Spinal cord (tissue), 10 donors: ENCODE results near the gene NEURL1B. TPM values are rescaled to one million over a fixed set of nuclear protein-coding genes. Genes with fewer than 3 reads are reported as not detected.
A peak's percentile ranks its signal among the peaks of the same experiment; 100 is the strongest.
"Not testable (repeated sequence)": the region's sequence is repeated elsewhere in the genome, so short reads cannot be mapped to it uniquely, and the experiment has no call there.

Source experiments
- DNase-seq, 6 donors: peaks; one replicate each; pipeline versions ENCODE4 v3.0.0 to v3.0.0-alpha.2; 2013 to 2015; ENCODE audit warnings: low spot score in 6 of 6, low read depth in 4 of 6
- H3K27ac ChIP-seq: one replicate; pipeline ENCODE4 v1.5.1; 2013; ENCODE audit warnings: low read depth, low read length, control low read depth
- H3K27me3 ChIP-seq: one replicate; pipeline ENCODE4 v1.6.1; 2013; ENCODE audit warnings: low read length; ENCODE audit not compliant: control insufficient read depth, insufficient read depth
- H3K36me3 ChIP-seq: one replicate; pipeline ENCODE4 v1.6.1; 2013; ENCODE audit warnings: low read length; ENCODE audit not compliant: control insufficient read depth, insufficient read depth
- H3K4me1 ChIP-seq: one replicate; pipeline ENCODE4 v1.6.1; 2013; ENCODE audit warnings: low read length; ENCODE audit not compliant: control insufficient read depth, insufficient read depth
- H3K4me3 ChIP-seq: one replicate; pipeline ENCODE4 v1.5.1; 2013; ENCODE audit warnings: low read depth, low read length, control low read depth
- H3K9me3 ChIP-seq: one replicate; pipeline ENCODE4 v1.6.1; 2013; ENCODE audit warnings: low read length; ENCODE audit not compliant: control insufficient read depth, insufficient read depth
- WGBS: methylation state at CpG from one replicate; pipeline ENCODE4 v1.1.5; 2013; ENCODE audit warnings: missing lambda C conversion rate; ENCODE audit not compliant: insufficient coverage; 5-methylcytosine and 5-hydroxymethylcytosine counted together
- polyA plus RNA-seq, 2 donors: library from polyadenylated mRNA; unstranded; fragments of 120-200 nt; gene quantifications; one replicate each; pipeline ENCODE4 v1.2.1, GENCODE V29; 2013; ENCODE audit not compliant: insufficient read length in 2 of 2
- total RNA-seq, 2 donors: library from RNA; depleted of rRNA in 1 of 2; stranded (reverse); fragments of 120-200 nt in 1 of 2; fragments of >200 nt in 1 of 2; gene quantifications; one replicate each; pipeline versions ENCODE4 v1.2.3 to v1.2.4, GENCODE V29; 2013 to 2014
- donor health status: healthy.

The NEURL1B gene
- total and polyA plus RNA-seq, 4 donors = 8.5 to 17.4 (median 16.5) TPM

GRCh38 chr5:172670005-172670402 is 28.9 kb downstream of the NEURL1B start:
- Histone ChIP-seq H3K4me3 (no peak overlapping the region), H3K36me3 (peaks cover 14% of the 10 kb centered on the region), H3K27ac (no peak overlapping the region), H3K4me1 (peaks cover 8% of the 10 kb centered on the region), H3K9me3 (no peaks in the 10 kb centered on the region), H3K27me3 (no peaks in the 10 kb centered on the region)
- 76% methylated on average over 51 of the region's 51 CpGs for WGBS
- DNase-seq = no peak

DNA sequence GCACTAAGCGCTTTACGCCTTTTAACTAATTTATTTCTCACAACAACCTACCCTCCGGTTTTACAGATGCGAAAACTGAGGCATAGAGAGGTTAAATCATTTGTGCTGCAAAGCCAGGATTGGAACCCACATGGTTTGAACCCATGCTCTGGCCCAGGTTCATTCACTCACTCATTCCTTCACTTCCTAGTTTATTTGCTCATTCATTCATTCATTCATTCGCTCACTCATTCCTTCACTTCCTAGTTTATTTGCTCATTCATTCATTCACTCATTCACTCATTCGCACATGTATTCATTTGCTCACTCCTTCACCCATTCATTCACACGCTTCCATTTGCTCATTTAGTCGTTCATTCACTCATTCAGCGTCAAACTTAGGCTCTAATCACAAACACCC is 29.4 kb downstream of the NEURL1B start:
- H3K27me3 ChIP-seq = no peaks in the 10 kb centered on the region
- H3K4me1 ChIP-seq = peaks cover 8% of the 10 kb centered on the region
- H3K36me3 ChIP-seq = peaks cover 10% of the 10 kb centered on the region
- 98% methylated on average over 4 of the region's 9 CpGs for WGBS
- H3K4me3 ChIP-seq = no peak overlapping the region
- H3K27ac ChIP-seq = no peak overlapping the region
- H3K9me3 ChIP-seq = no peaks in the 10 kb centered on the region
- no peak for DNase-seq

DNA sequence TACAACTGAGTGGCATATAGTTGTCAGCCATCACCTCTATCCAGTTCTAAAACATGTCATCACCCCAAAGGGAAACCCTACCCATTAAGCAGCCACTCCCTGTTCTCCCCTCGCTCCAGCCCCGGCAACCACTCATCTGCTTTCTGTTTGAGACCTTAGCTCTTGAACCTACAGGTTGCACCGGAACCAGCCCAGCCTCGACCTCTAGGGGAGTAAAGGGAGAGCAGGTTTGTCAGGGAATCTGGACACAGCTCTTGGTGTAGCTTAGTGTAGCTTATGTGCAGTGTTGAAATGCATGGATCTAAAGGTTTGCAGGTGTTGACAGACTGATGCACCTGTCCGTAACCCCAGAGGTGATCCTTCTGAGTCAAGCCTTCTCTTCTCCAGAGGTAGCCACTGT is 30.0 kb downstream of the NEURL1B start:
- H3K9me3 ChIP-seq = no peaks in the 10 kb centered on the region
- DNase-seq = no peak
- H3K4me3 ChIP-seq = no peak overlapping the region
- WGBS = 90% methylated on average over 3 of the region's 5 CpGs
- no peak overlapping the region for H3K27ac ChIP-seq
- peaks cover 8% of the 10 kb centered on the region for H3K4me1 ChIP-seq
- H3K36me3 ChIP-seq = peaks cover 9% of the 10 kb centered on the region
- H3K27me3 ChIP-seq = no peaks in the 10 kb centered on the region

- WGBS = no CpG with 5 or more reads among the region's 2 CpGs
Measured at GRCh38 chr5:172672681-172673080, 31.6 kb downstream of the NEURL1B start.

GRCh38 chr5:172674155-172674554 is 33.1 kb downstream of the NEURL1B start:
- Histone ChIP-seq H3K4me1 (peaks cover 14% of the 10 kb centered on the region), H3K4me3 (no peak overlapping the region), H3K27me3 (no peaks in the 10 kb centered on the region), H3K36me3 (peaks cover 25% of the 10 kb centered on the region), H3K27ac (no peak overlapping the region), H3K9me3 (no peaks in the 10 kb centered on the region)
- WGBS = 95% methylated on average over 7 of the region's 7 CpGs
- no peak for DNase-seq

More at GRCh38 chr5:172672681-172673080, 31.6 kb downstream of the NEURL1B start:
- no peak for DNase-seq
- Histone ChIP-seq H3K27ac (no peak overlapping the region), H3K27me3 (no peaks in the 10 kb centered on the region), H3K4me3 (no peak overlapping the region), H3K9me3 (no peaks in the 10 kb centered on the region), H3K36me3 (peaks cover 20% of the 10 kb centered on the region), H3K4me1 (peaks cover 12% of the 10 kb centered on the region)

GRCh38 chr5:172676914-172677475 is 35.9 kb downstream of the NEURL1B start:
- Histone ChIP-seq H3K9me3 (no peaks in the 10 kb centered on the region), H3K27ac (no peak overlapping the region), H3K36me3 (peaks cover 17% of the 10 kb centered on the region), H3K4me1 (peaks cover 23% of the 10 kb centered on the region), H3K27me3 (no peaks in the 10 kb centered on the region), H3K4me3 (no peak overlapping the region)
- 82% methylated on average over 14 of the region's 15 CpGs for WGBS
- no peak for DNase-seq

DNA sequence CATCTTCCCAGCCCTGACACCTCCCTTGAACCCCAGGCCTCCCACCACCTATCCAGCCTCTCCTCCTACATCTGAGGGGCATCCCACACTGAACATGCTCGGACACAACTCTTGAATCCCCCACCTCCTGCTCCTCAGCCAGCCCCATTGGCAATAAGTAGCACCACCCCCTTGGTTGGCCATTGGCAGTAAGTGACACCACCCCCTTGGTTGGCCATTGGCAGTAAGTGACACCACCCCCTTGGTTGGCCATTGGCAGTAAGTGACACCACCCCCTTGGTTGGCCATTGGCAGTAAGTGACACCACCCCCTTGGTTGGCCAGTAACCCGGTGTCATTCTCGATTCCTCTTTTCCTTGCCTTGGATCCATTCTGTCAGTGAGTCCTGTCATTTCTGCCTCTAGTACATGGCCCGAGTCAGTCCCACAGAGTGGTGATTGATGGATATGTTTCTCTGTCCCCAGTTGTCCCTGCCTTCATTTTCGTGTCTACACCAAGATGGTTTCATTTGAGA is 37.4 kb downstream of the NEURL1B start:
- WGBS = 80% methylated on average over 1 of the region's 5 CpGs
- H3K9me3 ChIP-seq = not testable (repeated sequence)

GRCh38 chr5:172678902-172679301 is 37.8 kb downstream of the NEURL1B start:
- no peaks in the 10 kb centered on the region for H3K27me3 ChIP-seq
- no peaks in the 10 kb centered on the region for H3K9me3 ChIP-seq
- peaks cover 23% of the 10 kb centered on the region for H3K4me1 ChIP-seq
- H3K27ac ChIP-seq = peak overlapping the region; percentile 33
- WGBS = 34% methylated on average over 7 of the region's 7 CpGs
- DNase-seq = peak in 2 of 6 donors; percentile 65 to 76
- H3K36me3 ChIP-seq = peaks cover 17% of the 10 kb centered on the region
- no peak overlapping the region for H3K4me3 ChIP-seq

More for the DNA sequence above, 37.4 kb downstream of the NEURL1B start:
- peaks cover 23% of the 10 kb centered on the region for H3K4me1 ChIP-seq
- H3K36me3 ChIP-seq = peaks cover 17% of the 10 kb centered on the region
- not testable (repeated sequence) for H3K4me3 ChIP-seq, DNase-seq, H3K27me3 ChIP-seq, H3K27ac ChIP-seq

DNA sequence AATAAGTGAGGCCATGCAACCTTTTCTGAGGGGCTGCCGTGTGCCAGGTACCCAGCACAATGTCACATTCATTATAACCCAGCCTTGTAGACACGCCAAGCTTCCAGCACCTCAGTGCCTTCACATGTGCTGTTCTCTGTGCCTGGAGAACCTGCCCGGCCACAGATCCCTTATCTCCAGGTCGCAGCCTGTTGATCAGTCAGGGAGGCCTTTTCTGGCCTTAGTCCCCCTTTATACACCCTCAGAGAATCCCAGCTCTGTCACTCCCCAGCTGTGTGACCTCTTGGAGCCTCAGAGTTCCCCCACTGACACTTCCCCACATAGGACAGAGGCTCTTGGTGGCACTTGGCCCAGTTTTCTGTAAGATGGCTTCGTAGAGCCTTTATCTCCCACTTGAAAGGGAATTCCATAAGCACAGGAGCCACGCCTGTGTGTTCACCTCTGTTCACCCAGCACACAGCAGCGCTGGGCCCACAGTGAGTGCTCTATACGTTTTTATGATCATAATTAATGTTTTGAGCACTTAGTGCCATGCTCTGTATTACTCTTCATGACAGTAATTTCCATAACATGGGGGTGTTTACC is 38.7 kb downstream of the NEURL1B start:
- Histone ChIP-seq H3K4me3 (no peak overlapping the region), H3K27ac (peak overlapping the region; percentile 33), H3K9me3 (no peaks in the 10 kb centered on the region), H3K27me3 (no peaks in the 10 kb centered on the region), H3K4me1 (peaks cover 23% of the 10 kb centered on the region), H3K36me3 (peaks cover 17% of the 10 kb centered on the region)
- no peak for DNase-seq
- WGBS = 74% methylated on average over 5 of the region's 8 CpGs

GRCh38 chr5:172680921-172681320 is 39.9 kb downstream of the NEURL1B start:
- H3K9me3 ChIP-seq = no peaks in the 10 kb centered on the region
- no peak overlapping the region for H3K27ac ChIP-seq
- peaks cover 23% of the 10 kb centered on the region for H3K4me1 ChIP-seq
- 67% methylated on average over 1 of the region's 5 CpGs for WGBS
- no peak for DNase-seq
- peaks cover 18% of the 10 kb centered on the region for H3K36me3 ChIP-seq
- H3K4me3 ChIP-seq = no peak overlapping the region
- H3K27me3 ChIP-seq = no peaks in the 10 kb centered on the region
